ACHN (cell line): ENCODE results near the gene GDA.
"Not testable (repeated sequence)": the region's sequence is repeated elsewhere in the genome, so short reads cannot be mapped to it uniquely, and the experiment has no call there.

Source experiments
- DNase-seq: peaks from one replicate; pipeline ENCODE4 v3.0.0-alpha.2; 2015
- in situ Hi-C: cut with HindIII; loops from 2 replicates; pipeline ENCODE4 v1.10.0; 2017; ENCODE audit warnings: low sequenced_read_pairs, low pct_ligation_motif_present, low pct_unique_long_range_greater_than_20kb

Gene GDA

DNA sequence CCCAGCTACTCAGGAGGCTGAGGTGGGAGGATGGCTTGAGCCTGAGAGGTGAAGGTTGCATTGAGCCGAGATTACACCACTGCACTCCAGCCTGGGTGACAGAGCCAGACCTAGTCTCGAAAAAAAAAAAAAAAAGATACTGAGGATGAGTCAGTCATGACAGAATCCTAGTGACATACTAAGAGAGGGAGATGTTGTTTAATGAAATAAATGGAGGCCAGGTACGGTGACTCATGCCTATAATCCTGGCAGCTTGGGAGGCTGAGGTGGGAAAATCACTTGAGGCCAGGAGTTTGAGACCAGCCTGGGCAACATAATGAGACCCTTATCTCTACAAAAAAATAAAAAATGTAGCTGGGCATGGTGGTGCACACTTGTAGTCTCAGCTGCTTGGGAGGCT, 108.6 kb downstream of the GDA start:
- in situ Hi-C loops: loop anchor here (25.0 kb wide), 1 partner anchor 221 kb away; no protein-coding TSS in a partner anchor
- DNase-seq: no peak

DNA sequence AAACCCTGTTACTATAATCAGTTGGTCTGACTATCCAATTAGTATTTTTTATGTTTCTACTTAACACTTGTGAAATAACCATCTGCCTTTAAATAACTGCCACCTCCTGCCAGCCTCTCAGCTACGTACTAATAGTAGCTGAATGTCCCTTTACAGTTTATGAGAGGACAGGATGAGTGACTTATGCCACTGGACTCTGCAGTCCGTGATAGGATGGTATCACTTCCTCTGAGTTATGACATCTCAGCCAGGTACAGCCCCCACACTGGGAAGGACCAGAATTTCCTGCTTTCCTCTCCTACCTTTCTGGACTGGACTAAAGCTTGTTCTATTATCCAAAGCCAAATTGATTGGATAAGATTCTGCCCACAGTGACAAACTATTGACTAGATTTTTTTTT, 112.8 kb downstream of the GDA start:
- in situ Hi-C loops: loop anchor here (25.0 kb wide), 1 partner anchor 225 kb away; no protein-coding TSS in a partner anchor
- DNase-seq: no peak

DNA sequence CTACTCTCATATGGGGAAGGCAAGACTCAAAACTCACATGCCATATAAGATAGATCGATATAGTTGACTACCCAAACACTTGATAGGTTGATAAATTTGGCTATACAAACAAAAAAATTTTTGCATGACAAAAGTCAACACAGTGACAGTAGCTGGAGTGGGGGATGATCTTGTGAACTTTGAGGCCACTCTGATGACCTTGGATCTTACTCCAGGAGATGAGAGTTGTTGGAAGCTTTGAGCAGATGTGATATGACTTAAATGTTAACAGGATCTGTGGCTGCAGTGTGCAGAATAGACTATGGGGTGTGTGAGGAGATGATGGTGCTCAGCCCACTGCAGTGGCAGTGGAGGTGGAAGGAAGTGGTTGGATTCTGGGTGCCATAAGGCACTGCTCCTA, 114.3 kb downstream of the GDA start:
- in situ Hi-C loops: loop anchor here (25.0 kb wide), 1 partner anchor 226 kb away; no protein-coding TSS in a partner anchor
- DNase-seq: no peak

DNA sequence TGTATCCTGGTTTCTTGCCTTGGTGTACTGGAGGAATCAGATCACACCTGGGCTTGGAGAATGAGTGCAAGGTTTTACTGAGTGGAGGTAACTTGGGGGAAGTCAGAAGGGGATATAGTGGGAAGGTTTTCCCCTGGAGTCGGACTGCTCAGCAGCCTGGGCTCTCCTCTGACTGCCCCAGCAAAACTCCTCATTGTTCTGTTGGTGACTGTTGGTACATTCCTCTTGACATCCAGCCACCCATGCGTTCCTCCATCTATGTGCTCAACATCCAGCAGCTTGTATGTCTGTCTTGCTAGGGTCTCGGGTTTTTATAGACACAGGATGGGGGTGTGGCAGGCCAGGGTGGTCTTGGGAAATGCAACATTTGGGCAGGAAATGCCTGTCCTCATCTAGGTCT, 119.7 kb downstream of the GDA start:
- in situ Hi-C loops: loop anchor here (25.0 kb wide), 1 partner anchor 232 kb away; no protein-coding TSS in a partner anchor
- DNase-seq: no peak

DNA sequence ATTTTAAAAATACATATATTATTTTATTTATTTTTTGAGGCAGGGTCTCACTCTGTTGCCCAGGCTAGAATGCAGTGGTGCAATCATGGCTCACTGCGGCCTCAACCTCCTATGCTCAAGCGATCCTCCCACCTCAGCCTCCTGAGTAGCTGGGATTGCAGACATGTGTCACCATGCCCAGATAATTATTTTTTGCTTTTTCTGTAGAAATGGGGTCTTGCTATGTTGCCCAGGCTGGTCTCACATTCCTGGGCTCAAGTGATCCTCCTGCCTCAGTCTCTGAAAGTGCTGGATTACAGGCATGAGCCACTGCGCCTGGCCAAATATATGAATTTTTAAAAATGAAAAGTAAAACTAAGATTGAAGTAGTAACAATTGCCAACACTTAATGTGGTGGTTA, 121.1 kb downstream of the GDA start:
- not testable (repeated sequence) for DNase-seq
- in situ Hi-C loops: loop anchor here (25.0 kb wide), 1 partner anchor 233 kb away; no protein-coding TSS in a partner anchor

DNA sequence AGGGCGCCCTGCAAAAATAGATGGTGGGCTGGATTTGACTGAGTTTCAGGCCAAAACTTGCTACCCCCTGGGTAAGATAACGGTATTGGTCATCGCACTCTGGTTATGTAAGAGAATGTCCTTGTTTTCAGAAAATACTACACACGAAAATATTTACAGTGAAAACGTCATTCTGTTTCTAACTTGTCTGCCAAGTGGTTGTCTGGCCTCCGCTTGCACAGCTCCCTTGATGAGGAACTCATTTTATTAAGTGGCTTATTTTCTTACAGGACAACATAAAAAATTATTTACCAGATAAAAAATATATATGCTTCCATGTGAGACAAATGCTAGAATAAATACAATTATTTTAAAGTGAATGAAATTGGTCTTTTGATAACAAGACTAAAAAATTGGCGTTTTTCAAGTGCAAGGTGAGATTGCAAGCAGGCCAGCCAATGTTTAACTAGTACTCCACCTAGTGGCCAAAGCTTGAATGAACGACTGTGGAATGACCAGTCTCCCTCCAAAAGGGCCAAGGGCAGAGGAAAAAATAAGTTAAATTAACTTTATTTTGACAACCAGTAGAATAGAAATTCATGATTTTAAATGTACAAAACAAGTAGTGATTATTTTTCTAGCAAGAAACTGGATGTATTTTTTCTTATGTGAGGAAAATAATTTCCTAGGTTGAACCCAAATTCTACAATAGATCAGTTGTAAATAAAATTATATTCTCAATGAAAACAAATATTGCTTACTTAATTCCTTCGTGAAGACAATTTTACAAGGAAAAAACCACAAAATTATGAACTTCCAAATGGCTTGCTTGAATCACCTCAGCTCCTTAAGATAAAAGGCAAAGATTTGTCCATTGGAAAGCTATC, 122.6 kb downstream of the GDA start:
- peak; percentile 59 for DNase-seq
- in situ Hi-C loops: loop anchor here (25.0 kb wide), 1 partner anchor 235 kb away; no protein-coding TSS in a partner anchor

DNA sequence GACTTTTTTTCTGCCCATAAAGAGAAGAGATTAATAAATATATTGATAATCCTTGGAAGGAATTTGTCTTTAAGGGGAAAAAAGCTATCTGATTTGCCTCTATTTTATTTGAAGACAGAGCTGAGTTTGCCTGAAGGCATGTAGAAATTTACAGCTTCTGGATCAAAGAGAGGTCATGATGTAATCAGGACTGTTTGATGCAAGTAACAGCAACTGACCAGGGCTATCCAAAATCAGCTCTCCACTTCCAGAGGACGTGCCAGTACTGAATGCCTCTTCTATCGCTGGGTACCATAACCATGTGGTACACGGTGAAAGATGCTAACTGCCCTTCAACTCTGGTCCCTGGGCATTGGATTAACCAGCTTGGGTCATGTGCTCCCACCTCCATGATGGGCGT, 125.2 kb downstream of the GDA start:
- DNase-seq: no peak
- in situ Hi-C loops: loop anchor here (25.0 kb wide), 1 partner anchor 237 kb away; no protein-coding TSS in a partner anchor

DNA sequence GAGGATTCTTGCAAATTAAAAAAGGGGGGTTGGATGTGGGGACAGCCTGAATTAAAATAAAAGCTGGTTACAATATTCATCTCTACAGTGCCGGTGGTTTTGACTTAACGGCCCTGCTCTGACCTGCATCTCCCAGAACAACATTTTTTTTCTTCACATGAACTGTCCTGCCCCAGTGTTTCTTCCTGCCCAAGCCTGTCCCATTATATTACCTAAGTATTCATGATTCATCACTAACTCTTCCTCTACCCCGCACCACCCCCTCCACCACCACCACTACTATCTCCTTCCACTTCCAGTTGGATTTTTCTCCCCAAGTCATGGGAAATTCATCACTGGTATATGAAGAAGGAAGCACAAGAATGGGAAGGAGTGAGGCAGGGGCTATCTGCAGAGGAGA, 125.7 kb downstream of the GDA start:
- no peak for DNase-seq
- in situ Hi-C loops: loop anchor here (25.0 kb wide), 1 partner anchor 238 kb away; no protein-coding TSS in a partner anchor

DNA sequence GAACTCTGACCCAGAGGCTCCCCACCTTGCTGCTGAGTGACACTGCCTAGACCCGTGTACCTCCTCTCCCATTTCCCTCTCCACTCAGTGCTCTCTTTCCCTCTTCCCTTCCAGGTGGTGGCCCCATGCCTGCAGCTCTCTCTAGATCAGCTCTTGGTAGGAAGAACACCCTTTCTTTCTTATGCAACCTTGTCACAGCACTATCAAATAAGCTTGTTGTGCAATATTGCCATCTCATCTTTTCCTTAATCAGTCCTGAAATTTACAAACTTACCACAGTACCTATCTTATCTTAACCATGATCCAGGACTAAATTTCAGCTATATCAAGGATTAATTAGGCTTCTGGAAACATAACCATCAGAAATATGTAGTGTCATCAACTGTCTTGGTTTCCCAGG, 127.2 kb downstream of the GDA start:
- in situ Hi-C loops: no loop called here

DNA sequence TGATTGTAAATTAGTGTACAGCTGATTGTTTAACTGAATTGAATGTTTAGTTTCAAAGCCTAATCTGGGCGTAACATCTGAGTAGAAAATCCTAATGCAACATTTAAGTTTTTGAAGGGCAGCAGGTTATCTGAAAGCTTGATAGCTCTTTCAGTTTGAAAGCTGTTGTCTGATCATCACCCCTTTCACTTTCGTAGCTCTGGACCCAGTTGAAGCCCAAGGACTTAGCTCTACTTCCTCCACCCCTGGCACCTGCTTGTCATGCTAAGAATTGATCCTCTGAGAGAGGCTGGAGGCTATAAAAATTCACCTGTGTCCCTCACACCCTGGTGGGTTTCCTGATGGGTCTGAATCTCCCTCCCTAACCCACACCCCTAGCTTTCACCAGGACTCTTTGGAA, 129.7 kb downstream of the GDA start:
- in situ Hi-C loops: no loop called here
- no peak for DNase-seq

More for the DNA sequence above, 127.2 kb downstream of the GDA start:
- no peak for DNase-seq

DNA sequence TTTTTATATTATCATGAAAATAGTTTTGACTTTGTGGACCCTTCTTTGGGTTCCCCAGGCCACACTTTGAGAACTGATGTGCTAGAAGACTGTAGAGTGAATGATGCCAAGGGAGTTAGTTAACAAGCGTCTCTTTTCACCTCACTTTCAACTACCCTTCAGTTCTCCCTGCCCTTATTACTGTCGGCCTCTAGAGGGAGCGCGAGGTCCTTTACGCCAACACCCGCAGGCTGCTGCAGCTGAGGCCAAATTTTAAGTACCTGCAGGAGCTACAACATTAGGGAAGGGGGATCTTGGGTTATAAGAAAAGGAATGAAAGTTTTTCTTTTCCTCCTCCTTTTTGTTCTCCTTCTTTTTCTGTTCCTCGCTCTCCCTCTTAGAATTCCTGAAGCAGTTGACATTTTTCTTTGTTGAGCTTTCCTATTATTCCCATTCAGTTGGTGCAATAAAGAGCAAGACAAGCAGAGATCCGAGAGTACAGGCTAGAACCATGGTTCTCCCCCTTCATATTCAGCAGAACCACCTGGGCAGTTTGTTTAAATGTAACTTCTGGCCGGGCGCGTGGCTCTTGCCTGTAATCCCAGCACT, 131.8 kb downstream of the GDA start:
- DNase-seq: peak; percentile 56
- in situ Hi-C loops: no loop called here

DNA sequence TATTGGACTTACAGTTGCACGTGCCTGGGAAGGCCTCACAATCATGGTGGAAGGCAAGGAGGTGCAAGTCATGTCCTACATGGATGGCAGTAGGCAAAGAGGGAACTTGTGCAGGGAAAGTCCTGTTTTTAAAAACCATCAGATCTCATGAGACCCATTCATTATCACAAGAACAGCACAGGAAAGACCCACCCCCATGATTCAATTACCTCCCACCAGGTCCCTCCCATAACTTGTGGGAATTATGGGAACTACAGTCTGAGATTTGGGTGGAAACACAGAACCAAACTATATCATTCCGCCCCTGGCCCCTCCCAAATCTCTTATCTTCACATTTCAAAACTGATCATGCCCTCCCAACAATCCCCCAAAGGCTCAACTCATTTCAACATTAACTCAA, 140.2 kb downstream of the GDA start:
- in situ Hi-C loops: no loop called here
- DNase-seq: no peak

DNA sequence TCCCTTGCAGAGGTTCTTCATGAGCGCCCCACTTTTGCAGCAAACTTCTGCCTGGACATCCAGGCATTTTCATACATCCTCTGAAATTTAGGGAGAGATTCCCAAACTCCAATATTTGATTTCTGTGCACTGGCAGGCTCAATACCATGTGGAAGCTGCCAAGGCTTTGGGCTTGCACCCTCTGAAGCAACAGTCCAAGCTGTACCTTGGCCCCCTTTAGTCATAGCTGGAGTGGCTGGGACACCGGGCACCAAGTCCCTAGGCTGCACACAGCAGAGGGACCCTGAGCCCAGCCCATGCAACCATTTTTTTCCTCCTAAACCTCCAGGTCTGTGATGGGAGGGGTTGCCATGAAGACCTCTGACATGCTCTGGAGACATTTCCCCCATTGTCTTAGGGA, 141.1 kb downstream of the GDA start:
- in situ Hi-C loops: no loop called here
- DNase-seq: no peak

DNA sequence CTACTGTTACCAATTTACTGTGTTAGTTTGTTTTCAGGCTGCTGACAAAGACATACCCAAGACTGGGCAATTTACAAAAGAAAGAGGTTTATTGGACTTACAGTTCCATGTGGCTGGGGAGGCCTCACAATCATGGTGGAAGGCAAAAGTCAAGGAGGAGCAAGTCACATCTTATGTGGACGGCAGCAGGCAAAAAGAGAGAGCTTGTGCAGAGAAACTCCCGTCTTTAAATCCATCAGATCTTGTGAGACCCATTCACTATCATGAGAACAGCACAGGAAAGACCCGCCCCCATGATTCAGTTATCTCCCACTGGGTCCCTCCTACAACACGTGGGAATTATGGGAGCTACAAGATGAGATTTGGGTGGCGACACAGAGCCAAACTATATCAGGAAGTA, 142.3 kb downstream of the GDA start:
- DNase-seq, in situ Hi-C loops: not testable (repeated sequence)

DNA sequence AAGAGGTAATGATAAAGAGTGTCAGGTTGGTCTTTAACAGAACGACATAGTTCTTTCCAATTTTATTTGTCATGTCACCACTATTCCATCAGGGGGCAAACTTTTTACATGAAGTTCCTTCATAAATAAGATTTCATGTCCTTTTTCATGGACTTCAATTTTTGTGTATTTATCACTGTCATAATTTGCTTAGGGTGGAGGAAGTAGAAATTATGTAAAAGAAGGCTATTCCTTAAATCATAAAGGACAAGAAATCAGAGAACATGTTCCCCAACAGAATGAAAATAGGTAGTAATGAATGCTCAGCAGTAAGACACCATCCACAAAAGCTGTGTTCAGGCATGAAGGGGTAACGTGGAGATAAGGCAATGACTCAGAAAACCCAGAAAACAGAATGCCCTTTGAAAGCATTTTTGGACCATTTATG, 143.0 kb downstream of the GDA start:
- peak; percentile 70 for DNase-seq
- in situ Hi-C loops: no loop called here

DNA sequence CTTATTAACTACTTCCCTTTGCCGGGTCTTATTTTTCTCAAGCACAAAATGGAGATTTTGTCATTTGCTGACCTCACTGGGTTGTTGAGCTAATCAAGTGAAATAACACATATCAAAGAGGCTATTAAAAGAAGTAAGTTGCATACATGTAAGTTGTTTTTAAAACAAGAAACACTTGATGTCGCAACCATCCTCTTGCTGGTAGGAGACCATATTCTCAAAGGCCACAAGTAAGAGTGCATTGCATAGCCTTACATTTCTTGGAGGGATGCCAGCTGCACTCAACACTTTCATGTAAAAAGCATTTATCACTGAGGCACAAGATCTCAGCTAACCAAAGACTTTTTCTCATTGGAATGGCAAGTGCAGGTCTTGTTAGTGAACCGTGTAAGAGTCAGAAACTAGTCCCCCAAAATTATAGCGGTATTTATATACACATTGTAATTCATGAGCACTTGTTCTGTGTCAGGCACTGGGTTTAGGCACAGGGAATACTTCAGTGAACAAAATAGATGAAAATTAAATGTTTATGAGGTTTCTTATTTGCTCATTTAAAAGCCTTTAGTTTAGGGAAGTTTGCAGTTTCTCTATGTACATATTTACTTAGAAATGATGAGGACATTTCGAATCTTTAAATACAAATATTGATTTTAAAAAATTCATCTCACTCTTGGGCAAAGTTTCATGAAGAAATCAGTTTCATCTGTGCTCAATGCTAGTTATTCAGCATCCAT, 143.8 kb downstream of the GDA start:
- in situ Hi-C loops: no loop called here
- peak; percentile 62 for DNase-seq

DNA sequence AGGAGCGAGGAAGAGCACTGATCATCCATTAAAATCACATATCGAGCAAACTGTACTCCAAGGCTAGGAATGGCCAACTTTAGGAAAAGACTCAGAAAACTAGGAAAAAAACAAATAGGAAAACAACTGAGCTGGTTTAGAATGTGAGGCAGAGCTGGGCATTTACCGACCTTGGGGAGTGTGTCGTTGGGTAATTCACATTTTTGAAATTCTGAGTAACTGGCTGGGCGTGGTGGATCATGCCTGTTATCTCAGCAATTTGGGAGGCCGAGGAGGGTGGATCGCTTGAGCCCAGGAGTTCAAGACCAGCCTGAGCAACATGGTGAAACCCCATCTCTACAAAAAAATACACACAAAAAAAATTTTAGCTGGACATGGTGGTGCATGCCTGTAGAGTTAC, 145.7 kb downstream of the GDA start:
- peak; percentile 79 for DNase-seq
- in situ Hi-C loops: no loop called here

DNA sequence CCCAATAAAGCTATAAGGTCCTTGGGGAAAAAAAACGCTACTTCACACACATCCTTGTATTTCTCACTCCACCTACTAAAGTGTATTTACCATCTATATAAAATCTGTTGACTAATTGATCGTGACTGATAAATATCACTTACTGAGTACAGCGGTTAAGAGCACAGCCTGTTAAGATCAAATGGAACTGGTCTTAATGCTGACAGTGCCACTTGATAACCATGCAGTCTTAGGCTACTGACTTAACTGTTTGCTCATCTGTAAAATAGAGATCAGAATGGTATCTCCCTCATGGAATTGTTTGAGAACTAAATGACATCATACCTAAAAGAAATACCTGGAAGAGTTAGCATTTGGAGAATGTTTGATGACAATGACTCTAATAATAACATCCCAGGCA, 148.3 kb downstream of the GDA start:
- no peak for DNase-seq

DNA sequence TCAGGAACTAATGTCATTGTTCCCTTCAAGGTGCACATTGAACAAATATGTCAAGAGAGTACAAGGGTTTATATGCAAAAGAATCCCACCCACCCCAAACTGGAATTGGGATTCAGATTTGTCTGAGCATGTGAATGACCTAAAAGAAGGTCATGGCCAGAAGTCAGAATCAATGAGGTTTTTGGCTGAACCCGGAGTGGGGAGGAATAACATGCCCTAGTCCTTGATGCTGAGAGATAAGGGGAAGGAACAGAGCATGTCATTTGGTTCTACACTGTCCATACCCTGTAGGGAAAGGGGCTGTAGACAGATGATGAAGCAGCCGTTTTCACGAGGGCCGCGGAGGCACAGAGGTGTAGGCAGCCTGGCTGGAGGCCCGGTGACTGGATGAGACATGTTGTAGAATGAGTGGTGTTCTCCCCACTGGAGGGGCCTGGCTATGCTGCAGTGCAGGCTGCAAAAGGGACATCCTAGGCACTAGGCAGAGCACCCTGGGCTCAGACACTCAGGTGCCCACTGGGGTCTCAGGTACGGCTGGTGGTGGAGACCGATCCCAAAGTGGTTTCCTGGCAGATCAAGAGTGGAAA, 149.9 kb downstream of the GDA start:
- in situ Hi-C loops: no loop called here
- no peak for DNase-seq

More for the DNA sequence above, 148.3 kb downstream of the GDA start:
- in situ Hi-C loops: no loop called here
